LNCaP clone FGC (cell line): Measurements from ENCODE around the gene TBC1D16.
"Not testable (repeated sequence)": the region's sequence is repeated elsewhere in the genome, so short reads cannot be mapped to it uniquely, and the experiment has no call there.

Source experiments
- DNase-seq: peaks from one replicate; pipeline ENCODE4 v3.0.0-alpha.2; 2011; ENCODE audit warnings: low read depth
- H3K4me3 ChIP-seq: 2 replicates; pipeline ENCODE4 v1.5.1; 2011; ENCODE audit warnings: mild to moderate bottlenecking, low read depth, low read length, control low read depth
- TF ChIP-seq, protein P1 (sequence below): IDR thresholded peaks from 2 replicates; pipeline ENCODE4 v1.5.1; 2012; ENCODE audit warnings: mild to moderate bottlenecking; ENCODE audit not compliant: control insufficient read depth, insufficient read depth; ENCODE audit errors: extremely low read depth

Gene TBC1D16

DNA sequence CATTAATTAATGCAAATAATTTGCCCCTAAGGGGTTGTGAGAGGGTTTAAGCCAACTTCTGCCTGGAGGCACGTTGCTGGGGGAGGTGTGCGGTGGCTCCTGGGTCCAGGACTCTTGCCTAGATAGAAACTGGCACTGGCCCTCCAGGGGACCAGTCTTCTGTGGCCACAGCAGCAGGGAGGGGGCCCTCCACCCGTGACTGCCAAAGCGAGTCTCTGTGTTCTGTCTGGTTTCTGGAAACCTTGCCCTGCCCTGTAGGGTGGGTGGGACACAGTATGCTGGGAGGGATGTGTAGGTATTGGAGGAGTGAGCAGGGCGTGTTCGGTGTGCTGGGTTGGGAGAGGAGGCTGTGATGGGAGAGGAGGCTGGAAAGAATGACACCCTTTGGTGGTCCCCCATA is 78.8 kb downstream of the TBC1D16 start:
- TF ChIP-seq, protein P1, sequence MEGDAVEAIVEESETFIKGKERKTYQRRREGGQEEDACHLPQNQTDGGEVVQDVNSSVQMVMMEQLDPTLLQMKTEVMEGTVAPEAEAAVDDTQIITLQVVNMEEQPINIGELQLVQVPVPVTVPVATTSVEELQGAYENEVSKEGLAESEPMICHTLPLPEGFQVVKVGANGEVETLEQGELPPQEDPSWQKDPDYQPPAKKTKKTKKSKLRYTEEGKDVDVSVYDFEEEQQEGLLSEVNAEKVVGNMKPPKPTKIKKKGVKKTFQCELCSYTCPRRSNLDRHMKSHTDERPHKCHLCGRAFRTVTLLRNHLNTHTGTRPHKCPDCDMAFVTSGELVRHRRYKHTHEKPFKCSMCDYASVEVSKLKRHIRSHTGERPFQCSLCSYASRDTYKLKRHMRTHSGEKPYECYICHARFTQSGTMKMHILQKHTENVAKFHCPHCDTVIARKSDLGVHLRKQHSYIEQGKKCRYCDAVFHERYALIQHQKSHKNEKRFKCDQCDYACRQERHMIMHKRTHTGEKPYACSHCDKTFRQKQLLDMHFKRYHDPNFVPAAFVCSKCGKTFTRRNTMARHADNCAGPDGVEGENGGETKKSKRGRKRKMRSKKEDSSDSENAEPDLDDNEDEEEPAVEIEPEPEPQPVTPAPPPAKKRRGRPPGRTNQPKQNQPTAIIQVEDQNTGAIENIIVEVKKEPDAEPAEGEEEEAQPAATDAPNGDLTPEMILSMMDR, result no peak
- no peak for DNase-seq

GRCh38 chr17:79956441-79956735 is 79.3 kb downstream of the TBC1D16 start:
- DNase-seq, H3K4me3 ChIP-seq: not testable (repeated sequence)

More for the DNA sequence above, 78.8 kb downstream of the TBC1D16 start:
- no peak overlapping the region for H3K4me3 ChIP-seq

GRCh38 chr17:79955691-79956440 is 79.8 kb downstream of the TBC1D16 start:
- no peak overlapping the region for H3K4me3 ChIP-seq
- TF ChIP-seq, protein P1, result no peak
- DNase-seq, result no peak

DNA sequence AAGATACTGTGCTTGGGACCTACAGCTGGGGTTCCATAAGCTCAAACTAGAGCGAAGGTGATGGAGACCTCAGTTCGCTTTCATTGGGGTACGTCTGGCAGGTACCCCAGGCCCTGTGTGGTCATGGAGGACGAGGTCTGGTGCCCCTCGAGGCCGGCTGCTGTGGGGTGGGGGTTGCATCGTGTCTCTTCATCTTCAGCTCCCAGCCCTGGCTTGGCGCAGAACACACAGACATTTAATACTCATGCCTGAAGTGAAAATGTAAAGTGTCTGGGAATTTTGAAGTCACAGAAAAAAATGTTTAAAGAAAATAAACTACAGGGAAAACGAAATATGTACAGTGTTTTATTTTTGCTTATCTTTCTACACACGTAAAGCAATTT is 80.5 kb downstream of the TBC1D16 start:
- DNase-seq, result no peak
- TF ChIP-seq, protein P1, result no peak
- H3K4me3 ChIP-seq, result no peak overlapping the region

DNA sequence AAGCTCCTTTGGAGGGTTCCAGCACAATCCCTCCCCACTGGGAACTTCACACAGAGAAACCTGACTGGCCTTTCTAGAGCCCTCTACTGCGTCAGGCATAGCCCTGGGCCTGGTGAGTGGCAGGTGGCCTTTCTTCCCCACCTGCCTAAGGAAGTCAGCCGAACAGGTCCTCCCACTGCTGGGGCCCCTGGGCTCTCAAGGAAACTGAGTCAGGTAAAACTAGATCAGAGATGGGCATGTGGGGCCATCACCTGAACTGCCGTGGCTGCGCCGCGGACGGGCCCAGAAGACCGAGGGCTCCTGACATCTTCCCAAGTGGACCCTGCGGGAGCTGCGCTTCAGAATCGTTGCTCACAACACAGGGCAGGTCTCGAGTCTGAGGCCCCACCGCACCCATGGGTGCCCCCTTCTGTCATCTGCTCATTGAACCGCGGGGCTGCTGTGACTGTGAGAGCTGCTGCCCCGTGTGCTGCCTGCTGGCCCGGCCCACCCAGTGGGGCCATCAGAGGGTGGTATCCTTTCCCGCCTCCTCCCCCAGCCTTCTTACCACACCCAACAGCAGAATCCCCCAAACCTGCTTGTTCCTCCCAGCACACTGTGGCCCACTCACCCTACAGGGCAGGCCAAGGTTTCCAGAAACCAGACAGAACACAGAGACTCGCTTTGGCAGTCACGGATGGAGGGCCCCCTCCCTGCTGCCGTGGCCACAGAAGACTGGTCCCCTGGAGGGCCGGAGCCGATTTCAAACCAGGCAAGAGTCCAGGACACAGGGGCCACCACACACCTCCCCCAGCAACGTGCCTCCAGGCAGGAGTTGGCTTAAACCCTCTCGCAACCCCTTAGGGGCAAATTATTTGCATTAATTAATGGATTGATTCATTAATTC is 81.1 kb downstream of the TBC1D16 start:
- TF ChIP-seq, protein P1, result no peak
- no peak overlapping the region for H3K4me3 ChIP-seq
- DNase-seq, result no peak

GRCh38 chr17:79953335-79953734 is 82.3 kb downstream of the TBC1D16 start:
- TF ChIP-seq, protein P1, result no peak
- no peak for DNase-seq
- no peak overlapping the region for H3K4me3 ChIP-seq

- TF ChIP-seq, protein P1, result no peak
- no peak for DNase-seq
- no peak overlapping the region for H3K4me3 ChIP-seq
Observed at GRCh38 chr17:79952901-79953300, 82.8 kb downstream of the TBC1D16 start.
